Measurements from ENCODE around the gene USP50.

DNA sequence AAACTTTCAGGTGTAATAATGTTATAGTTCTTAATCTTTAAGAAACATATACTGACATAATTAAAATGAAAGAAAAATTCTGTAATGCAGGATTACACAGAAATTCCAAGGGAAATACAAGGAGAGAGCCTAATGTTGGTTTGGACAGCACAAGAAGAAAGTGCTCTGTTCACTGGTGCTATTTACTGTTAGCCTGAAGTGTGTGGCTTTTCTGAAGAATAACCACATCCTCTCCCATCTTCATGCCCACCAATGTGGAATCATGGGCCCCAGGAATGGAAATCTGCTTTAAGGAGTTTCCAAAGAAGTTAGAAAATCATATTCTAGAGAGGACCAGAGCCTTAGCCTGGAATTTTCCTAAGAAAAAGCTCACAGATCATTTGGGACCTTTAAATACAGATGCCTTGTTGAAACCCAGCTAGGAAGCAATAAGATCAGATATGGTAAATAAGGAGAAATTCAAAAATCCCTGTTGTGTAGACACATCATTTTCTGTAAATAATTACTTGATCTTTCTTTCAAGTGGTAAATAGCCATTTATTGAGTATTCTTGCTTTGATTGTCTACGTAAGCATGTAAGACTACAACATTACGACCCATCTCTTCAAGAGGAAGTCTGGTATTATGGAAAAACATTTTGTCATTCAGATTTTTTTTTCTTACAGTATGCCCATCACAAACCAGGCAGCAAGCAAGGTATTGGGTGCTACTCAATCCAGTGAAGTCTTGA, 10.3 kb upstream of the USP50 start:
- no peak for TF ChIP-seq RARB (CRISPR knock-in tag; IDR thresholded peaks at IDR 0.05)
- no peak for TF ChIP-seq ESRRG (CRISPR knock-in tag; IDR thresholded peaks at IDR 0.05)
- TF ChIP-seq, protein P1, sequence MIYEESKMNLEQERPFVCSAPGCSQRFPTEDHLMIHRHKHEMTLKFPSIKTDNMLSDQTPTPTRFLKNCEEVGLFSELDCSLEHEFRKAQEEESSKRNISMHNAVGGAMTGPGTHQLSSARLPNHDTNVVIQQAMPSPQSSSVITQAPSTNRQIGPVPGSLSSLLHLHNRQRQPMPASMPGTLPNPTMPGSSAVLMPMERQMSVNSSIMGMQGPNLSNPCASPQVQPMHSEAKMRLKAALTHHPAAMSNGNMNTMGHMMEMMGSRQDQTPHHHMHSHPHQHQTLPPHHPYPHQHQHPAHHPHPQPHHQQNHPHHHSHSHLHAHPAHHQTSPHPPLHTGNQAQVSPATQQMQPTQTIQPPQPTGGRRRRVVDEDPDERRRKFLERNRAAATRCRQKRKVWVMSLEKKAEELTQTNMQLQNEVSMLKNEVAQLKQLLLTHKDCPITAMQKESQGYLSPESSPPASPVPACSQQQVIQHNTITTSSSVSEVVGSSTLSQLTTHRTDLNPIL (CRISPR knock-in tag; IDR thresholded peaks at IDR 0.05; ENCODE audit: low read depth) = no peak
- TF ChIP-seq ZNF8 (CRISPR knock-in tag; IDR thresholded peaks at IDR 0.05) = no peak
- TF ChIP-seq OSR1 (CRISPR knock-in tag; IDR thresholded peaks at IDR 0.05) = no peak
- TF ChIP-seq, protein P2, sequence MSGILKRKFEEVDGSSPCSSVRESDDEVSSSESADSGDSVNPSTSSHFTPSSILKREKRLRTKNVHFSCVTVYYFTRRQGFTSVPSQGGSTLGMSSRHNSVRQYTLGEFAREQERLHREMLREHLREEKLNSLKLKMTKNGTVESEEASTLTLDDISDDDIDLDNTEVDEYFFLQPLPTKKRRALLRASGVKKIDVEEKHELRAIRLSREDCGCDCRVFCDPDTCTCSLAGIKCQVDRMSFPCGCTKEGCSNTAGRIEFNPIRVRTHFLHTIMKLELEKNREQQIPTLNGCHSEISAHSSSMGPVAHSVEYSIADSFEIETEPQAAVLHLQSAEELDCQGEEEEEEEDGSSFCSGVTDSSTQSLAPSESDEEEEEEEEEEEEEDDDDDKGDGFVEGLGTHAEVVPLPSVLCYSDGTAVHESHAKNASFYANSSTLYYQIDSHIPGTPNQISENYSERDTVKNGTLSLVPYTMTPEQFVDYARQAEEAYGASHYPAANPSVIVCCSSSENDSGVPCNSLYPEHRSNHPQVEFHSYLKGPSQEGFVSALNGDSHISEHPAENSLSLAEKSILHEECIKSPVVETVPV (CRISPR knock-in tag; IDR thresholded peaks at IDR 0.05) = no peak
- TF ChIP-seq ARNTL (CRISPR knock-in tag; IDR thresholded peaks at IDR 0.05; ENCODE audit: borderline replicate concordance, low read depth) = no peak
- TF ChIP-seq ZFP3 (CRISPR knock-in tag; IDR thresholded peaks at IDR 0.05) = no peak
- TF ChIP-seq BACH2 (CRISPR knock-in tag; IDR thresholded peaks at IDR 0.05; ENCODE audit: borderline replicate concordance) = no peak
- TF ChIP-seq, protein P3, sequence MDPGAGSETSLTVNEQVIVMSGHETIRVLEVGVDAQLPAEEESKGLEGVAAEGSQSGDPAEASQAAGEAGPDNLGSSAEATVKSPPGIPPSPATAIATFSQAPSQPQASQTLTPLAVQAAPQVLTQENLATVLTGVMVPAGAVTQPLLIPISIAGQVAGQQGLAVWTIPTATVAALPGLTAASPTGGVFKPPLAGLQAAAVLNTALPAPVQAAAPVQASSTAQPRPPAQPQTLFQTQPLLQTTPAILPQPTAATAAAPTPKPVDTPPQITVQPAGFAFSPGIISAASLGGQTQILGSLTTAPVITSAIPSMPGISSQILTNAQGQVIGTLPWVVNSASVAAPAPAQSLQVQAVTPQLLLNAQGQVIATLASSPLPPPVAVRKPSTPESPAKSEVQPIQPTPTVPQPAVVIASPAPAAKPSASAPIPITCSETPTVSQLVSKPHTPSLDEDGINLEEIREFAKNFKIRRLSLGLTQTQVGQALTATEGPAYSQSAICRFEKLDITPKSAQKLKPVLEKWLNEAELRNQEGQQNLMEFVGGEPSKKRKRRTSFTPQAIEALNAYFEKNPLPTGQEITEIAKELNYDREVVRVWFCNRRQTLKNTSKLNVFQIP (CRISPR knock-in tag; IDR thresholded peaks at IDR 0.05; ENCODE audit: borderline replicate concordance, low read depth) = no peak
- no peak for TF ChIP-seq ZFP30 (CRISPR knock-in tag; IDR thresholded peaks at IDR 0.05)
- TF ChIP-seq, protein P4, sequence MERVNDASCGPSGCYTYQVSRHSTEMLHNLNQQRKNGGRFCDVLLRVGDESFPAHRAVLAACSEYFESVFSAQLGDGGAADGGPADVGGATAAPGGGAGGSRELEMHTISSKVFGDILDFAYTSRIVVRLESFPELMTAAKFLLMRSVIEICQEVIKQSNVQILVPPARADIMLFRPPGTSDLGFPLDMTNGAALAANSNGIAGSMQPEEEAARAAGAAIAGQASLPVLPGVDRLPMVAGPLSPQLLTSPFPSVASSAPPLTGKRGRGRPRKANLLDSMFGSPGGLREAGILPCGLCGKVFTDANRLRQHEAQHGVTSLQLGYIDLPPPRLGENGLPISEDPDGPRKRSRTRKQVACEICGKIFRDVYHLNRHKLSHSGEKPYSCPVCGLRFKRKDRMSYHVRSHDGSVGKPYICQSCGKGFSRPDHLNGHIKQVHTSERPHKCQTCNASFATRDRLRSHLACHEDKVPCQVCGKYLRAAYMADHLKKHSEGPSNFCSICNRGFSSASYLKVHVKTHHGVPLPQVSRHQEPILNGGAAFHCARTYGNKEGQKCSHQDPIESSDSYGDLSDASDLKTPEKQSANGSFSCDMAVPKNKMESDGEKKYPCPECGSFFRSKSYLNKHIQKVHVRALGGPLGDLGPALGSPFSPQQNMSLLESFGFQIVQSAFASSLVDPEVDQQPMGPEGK (CRISPR knock-in tag; IDR thresholded peaks at IDR 0.05; ENCODE audit: borderline replicate concordance) = no peak
- no peak for TF ChIP-seq TCF4 (CRISPR knock-in tag; IDR thresholded peaks at IDR 0.05; ENCODE audit: borderline replicate concordance)
- no peak for TF ChIP-seq ZNF70 (CRISPR knock-in tag; IDR thresholded peaks at IDR 0.05)
